OCI-M1 (cell line): Measurements from ENCODE around the gene APCDD1.
A peak's percentile ranks its signal among the peaks of the same experiment; 100 is the strongest.

Source experiments
- DNase-seq: peaks from one replicate; lab custom pipeline; 2025; lab: John Stamatoyannopoulos, UW

The APCDD1 gene

DNA sequence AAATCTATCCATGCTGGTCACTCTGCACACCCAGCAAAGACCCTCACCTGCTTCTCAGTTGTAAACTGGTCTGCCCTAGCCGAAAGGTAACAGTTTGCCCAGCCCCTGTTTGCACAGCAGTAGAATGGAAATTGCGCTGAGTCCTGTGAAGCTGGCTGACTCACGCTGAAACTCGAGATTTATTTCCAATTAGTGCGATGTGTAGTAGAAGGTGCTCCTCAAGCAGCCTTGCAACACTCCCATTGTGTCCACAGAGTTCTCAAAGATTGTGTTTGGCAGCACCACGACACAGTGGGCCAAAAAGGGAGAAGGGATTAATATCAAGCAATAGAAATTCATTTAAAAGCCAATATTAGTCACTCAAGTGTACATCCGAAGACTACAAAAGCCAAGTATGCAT, 21.7 kb upstream of the APCDD1 start:
- no peak for DNase-seq

DNA sequence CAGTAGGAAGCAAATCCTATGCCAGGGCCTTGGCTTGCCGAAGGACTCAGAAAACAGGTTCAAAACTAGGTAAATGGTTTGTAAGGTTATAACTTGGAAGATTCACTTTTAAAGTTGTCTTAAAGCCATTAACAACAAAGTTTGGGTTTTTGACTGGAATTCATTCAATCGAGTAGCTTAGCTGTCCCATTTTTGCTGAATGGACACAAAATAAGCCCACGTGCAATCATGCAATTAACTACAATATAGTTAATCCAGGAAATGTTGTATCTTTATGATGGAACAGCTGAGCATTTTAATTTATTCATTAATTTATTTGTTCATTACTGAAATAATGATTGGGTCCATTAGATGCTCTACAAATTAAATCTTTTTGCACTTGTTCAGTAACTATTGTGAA, 18.3 kb upstream of the APCDD1 start:
- DNase-seq = no peak

DNA sequence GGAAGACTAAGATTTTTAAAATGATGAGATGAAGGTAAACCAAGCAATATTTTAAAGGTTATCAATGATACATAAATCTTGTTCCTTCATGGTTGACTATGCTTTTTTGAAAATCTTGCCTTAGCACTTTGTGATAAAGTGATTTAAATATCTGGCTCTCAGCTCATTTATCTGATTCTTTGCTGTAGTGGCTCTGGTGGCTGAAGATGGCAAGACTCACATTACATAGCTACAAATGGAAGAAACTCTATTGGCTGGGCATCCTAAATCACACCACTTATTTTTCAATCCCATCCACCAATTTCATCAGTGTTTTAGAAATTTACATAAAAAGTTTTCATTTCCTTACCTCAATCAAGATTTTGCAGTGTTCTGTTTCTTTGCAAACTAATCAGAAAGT, 16.6 kb upstream of the APCDD1 start:
- no peak for DNase-seq

DNA sequence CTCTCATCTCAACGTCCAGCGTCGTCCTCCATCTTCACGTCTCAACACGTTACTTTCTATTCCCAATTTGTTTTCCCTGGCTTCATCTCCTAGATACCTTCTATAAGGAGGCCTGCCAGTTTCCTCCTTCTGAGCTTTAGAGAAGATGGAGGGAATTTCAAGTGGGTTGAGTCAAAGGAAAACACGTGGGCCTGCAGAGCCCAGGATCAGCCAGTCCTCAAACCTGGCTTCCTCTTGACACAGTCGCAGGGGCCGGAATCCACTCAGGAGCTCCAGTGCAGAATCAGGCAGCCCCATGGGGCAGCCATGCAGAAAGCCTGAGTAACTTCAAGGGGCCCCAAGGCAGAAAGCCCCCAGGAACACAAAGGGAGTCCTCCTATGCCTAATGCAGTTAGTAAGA, 14.5 kb upstream of the APCDD1 start:
- no peak for DNase-seq

DNA sequence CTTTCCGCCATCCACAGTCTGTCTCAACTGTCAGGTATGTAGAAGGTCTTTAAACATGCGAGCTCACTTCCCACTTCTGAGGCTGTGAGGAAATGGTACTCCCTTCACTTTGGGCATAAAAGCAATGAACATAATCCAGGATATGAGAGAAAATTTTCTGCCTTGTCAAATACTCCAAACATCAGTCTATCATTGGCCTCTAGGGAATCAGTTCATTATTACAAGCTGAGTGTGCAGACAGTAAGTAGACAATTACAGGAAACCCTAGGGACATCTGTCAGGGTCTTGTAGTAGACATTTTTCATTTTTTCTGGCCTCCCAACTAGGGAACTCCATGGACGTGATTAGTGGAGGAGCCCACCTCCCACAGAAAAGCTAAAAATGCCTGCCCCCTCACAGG, 13.6 kb upstream of the APCDD1 start:
- no peak for DNase-seq

DNA sequence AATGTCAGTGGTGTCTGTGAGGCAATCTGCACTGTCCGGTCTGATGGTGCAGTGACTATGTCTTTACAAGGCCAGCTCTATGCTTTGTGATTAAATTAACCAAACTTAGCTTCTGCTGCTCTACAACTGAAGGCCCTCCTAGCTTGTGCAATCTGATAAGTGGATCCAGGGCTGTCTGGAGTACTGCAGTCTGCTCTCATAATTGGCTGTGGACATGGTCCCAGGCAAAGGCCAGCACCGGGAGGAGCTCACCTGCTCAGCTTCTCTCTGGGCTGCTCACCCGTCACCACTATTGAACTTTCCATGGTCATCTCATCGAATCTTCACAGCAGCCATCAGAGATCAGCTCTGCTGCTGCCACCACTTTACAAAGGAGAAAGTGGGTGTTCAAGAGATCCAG, 13.0 kb upstream of the APCDD1 start:
- no peak for DNase-seq

DNA sequence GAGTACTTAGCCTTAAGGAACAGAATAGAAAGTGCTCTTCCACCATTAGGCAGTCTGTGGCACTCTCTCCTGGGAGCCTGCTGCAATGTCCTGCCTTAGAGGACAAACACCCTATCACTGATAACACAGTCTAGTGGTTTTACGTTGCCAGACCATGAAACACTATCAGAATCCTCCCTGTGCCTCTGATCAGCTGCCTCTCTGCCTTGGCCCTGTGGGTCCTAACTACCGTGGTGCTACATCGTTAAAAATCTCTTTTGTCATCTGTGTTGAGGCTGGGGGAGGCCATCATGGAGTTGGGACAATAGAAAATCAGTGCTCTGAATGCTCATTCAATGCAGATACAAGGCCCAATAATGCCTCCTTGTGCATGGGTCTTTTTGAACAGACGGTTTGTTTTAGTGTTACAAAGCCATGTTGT, 11.9 kb upstream of the APCDD1 start:
- DNase-seq = peak; percentile 55

DNA sequence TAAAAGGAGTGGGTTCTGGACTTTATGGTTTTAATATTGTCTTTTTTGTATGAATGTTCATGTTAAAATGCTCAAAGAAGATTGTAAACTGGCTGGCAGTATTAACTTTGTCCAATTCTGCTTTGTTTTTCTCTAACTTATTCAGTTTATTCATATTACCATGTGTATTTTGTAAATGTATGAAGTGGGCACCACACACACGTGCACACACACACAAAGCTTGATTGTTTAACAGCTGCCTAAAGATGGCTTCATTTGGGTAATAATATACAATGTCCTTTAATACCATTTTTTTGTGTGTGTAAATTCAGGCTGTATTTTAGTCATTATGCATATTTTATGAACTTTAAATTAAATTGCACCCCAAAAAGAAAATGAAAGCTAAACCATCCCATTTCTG, 11.4 kb upstream of the APCDD1 start:
- DNase-seq = no peak

DNA sequence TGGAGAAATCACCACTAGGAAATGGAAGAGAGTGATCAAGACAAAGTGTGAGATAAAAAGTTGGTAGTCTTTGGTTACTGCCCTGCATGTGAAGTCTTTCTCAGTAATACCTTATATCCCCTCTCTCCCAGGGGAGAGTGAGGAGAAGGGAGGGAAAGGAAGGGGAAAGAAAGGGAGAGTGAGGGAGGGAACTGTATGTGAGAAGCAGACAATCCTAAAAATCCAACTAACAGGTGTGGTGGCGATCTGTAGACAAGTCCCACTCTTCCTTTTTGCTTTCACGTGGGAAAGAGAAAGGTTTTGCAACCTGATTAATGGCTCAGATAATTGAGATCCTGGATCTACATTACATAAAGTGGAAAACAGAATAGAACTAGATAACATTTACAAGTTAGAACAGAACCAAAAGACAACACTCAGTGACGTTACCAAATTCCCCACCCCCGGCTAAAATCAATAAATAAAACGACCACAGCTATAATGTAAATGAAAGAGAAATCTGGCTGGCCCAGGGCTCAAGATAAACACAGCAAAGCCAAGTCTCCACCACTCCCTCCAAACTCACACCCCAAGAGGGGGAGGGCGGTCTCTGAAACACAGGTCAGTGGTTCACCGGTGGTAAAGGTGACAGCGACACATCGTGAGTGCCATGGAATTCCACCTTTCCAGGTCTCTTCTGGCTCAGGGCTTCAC, 10.0 kb upstream of the APCDD1 start:
- no peak for DNase-seq

DNA sequence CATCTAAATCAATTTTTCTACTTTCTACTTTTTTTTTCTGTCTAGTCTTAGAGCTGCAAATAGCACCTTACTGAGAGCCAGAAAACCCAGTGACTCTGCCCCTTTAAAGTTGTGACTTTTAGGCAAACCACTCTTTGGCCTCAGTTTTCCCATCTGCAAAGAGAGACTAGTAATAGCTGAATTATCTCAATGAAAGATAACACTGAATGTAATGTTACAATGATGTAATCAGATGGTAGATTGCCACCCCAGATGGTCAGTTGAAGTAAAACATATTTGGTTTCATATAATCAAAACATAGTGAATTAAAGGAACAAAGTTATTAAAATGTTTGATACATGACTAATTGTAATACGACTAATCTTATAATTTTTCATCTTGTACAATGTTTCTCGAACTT, 5.0 kb upstream of the APCDD1 start:
- DNase-seq = no peak

DNA sequence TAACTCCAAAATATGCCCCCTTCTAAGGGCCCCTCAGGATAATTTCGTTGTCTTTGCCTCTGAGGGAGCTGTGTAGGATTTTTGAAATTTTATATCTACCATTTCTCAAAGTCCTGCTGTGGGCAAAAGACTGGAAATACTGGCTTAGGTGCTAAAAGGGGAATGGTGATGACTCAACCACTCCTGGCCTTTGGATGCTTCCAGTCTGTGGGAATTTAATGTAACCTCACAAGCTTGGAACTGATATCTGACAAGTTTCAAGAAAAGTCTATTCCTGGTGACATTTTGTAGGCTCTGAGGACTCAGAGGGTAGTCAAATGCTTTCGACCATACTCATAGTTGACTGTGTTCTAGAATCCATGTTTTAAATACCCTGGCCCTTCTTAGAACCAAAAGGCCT, 3.4 kb upstream of the APCDD1 start:
- DNase-seq = no peak

DNA sequence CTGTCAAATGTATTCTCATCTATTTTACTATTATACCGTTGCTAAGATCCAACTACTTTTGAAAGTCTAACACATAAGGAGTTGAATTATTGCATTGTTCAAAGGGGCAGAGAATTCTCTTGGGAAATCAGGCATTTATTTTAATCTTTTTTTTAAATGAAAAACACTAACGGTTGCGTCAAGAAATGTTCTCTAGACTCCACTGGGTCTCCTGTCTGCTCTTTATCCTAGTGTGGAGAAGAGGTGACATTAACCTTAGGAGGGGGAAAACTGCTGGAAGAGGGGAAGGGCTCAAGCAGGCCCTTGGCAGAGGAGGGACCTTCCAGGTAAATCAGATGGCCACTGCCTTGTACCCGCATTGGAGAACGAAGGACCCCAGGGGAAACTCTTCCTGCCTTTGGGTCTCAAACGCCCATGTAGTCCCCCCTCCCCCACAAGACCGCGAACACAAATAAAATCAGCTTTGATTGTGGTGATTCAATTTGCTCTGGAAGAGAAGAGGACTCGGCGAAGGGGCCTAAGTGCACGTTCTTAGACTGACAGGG, 1.1 kb upstream of the APCDD1 start:
- no peak for DNase-seq

DNA sequence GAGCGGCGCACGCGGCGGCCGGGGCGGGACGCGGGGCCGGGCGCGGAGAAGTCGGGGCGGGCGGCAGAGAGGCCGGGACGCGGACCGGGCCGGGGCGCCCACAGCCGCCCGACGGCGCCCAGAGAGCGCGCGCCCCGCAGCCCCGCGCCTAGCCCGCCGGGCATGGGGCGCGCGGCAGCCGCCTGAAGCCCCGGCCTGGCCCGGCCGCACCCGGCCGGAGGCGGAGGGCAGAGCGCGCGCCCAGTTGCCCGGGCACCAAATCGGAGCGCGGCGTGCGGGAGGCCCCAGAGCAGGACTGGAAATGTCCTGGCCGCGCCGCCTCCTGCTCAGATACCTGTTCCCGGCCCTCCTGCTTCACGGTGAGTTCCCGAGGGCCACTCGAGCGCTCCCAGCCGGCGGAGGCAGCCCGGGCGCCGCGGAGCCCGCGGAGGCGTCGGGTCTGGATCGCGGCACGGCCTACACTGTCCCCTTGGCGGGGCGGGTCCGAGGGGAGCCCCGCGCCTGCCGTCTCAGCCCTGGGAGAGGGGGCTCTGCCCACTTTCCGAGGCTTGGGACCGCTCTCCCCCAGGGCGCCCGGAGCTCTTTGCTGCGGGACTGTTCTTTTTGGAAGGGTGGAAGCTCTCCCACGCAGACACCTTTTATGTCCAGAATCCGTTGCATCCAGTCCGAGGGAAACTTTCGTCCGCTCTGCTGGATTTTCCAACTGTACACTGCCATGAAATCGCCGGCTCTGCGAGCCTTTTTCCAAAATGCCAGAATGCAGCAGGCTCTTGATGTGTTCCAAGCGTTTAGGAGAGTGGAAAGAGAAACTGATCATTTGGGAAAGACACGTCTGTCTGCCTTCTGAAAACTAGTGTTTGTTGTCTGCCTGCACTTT, 484 bp downstream of the APCDD1 start:
- DNase-seq = no peak

DNA sequence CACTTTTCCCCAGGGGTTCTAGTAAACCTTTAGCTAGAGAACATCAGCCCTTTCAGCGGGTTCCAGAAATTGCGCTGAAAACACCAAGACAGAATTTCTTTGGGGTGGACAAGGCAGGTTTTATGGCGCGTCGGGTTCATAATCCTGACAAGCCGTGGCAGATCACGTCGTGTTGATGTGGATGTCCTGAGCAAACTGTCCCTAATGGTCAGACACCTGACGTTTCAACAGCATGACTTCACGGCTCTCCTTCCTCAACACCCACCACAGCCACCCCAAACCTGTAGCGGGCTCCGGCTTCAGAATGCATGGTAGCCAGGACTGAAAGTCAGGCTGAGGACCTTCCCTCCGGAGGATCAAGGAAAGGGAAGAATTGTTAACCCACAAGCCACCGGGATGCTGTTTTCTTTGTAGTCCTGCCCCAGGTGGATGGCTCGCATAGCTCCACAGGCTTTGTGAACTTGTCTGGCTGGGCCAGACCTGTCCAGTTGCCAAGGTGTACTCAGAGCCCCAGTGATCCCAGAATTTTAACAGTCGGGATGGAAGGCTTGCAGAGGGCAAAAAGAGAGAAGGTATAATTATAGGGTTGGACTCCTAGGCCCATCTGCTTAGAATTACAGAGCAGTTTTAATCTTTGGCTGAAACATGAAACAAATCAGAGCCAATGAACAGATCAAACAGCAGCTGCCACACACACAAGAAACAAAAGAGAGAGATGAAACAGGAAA, 1.5 kb downstream of the APCDD1 start:
- DNase-seq = no peak

DNA sequence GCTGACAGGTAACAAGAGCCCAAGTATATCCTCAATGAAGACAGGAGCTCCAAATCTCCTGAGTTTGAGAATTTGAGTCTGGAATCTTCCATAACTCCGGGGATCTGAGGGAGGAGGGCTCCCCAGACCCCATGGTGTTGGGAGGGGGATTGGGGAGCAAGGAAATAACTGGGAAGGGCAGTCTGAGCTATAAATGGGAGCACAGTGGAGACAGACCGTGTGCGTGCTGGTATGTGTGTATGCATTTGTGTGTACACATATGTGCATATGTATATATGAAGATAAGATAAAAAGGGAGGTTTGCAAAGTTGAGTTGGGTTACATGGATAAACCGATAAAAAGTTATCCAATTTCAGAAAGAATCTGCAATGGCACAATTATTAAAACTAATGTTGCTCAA, 2.3 kb downstream of the APCDD1 start:
- no peak for DNase-seq

DNA sequence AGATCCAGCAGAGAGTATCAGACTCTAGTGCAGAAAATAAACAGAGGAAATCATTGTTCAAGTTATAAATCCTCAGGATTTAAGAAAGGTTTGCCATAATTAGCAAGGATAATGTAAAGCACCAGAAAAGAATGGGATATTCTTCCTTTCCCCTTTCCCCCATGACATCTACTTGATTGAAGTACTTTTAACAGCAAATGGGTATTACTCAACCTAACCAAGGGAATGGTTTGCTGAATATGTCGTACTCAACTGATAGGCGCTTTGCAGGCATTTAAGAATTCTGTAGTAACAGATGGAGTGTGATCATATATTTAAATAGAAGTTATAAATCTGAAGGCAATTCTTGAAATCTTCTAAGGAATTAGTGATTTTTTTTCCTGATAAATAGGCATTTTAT, 2.7 kb downstream of the APCDD1 start:
- DNase-seq = no peak

DNA sequence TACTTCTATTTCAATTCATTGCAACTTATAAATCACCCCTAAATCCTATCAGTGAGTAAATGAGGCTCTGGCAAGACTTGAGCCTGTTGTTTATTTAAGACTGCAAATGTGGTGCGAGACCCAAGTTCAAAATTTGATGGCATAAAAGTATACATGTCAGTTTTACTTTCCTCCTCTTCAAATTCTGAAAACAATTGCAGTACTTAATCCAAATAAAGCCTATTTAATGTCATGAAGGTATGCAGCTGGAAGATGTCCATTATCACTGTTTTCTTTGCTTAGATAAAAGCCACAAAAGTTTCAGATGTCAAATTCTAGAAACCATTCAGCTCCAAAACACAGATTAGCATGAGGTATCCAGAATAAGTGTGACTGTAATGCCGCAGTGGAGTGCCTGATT, 3.3 kb downstream of the APCDD1 start:
- no peak for DNase-seq

DNA sequence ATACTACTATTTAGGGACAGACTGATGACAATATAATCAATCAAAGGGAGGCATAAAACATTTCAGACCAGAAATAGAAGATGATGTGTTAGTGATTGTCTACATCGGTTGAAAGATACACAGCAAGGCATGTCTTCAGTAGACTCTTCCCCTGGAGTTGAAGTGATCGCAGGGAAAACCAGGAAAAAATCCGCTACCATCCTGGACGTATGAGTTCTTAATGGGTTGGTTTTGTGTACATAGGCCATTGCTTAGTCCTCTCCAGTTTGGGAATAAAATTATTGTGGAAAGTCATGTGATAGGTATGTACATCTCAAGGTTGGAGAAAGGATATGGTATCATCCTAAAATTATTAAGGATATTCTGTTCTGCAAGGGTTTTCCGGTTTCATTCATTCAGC, 4.3 kb downstream of the APCDD1 start:
- DNase-seq = no peak

DNA sequence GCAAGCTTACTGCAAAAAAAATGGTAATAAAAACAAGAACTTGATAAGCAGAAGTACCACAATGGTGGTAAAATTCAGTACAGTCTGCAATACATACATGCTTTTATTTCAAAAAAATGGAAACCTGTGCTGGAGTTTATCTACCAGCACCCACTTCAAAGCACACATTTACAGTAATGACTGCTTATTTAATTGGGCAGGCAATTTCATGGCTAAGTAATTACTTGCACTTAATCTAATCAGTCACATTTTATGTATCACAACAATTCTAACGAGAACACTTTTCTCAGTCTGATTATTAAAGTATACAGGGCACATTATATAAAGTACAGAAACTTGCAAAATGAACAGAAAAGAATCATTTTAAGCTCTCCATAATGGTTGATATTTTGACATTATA, 5.2 kb downstream of the APCDD1 start:
- DNase-seq = no peak

DNA sequence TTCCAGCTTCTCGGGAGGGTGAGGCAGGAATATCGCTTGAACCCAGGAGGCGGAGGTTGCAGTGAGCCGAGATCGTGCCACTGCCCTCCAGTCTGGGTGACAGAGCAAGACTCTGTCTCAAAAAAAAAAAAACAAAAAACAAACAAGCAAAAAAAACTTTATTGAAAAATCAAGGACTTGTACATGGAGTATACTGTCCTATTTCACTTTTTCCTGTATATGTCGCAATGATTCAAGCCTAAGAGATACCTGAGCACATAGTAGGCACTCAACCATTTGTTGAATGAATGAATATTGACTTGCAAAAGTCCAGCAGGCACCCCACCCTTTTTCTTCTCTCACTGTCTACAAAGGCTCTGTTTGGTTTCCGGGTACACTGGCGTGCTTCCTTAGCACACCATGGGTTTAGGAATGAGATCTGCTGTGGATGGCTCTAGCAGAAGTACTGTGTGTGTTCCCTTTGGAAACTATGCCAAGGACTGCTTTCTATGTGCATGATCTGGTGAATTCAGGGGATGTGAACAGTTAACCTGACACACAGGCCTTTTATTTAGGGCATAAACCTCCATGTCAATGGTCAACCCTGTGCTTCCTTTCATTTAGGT, 6.1 kb downstream of the APCDD1 start:
- DNase-seq = no peak

DNA sequence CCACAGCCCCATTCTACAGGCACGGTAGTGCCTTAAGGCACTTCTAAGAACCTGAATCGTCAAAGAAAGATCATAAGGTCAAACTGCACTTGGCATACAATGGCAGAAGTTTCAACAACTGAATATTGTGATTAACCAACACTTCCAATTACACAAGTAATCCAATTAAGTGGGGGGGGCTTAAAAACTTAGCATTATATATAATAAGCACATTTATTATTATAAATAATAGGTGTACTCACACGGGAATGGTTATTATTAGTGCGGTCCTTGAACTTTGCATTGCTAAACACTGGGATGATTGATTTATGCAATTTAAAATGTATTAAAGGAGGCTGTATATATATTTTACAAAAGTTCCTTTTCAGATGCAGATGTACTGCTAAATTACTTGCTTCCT, 7.6 kb downstream of the APCDD1 start:
- DNase-seq = no peak

DNA sequence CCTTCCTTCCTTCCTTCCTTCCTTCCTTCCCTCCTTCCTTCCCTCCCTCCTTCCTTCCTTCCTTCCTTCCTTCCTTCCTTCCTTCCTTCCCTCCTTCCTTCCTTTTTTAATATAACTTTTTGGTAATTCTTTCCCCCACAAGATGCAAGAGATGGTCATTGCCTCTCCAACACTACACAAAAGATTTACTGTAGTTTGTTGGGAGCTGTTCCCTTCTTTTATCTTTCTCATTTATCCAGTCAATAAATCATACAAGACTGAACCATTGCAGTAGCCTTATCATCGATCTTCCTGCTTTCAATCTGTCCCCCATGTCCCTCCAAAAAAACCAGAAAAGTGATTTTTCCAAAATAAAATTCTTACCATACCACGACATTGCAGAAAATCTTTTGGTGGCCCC, 8.2 kb downstream of the APCDD1 start:
- DNase-seq = no peak
